SK-MEL-5 (cell line): ENCODE results near the gene ACTL6B. TPM values are rescaled to one million over a fixed set of nuclear protein-coding genes. Genes with fewer than 3 reads are reported as not detected.

Source experiments
- total RNA-seq: library from RNA; depleted of rRNA; stranded (reverse); fragments of >200 nt; shearing (Covaris generic); gene quantifications from 2 replicates; pipeline ENCODE4 v1.2.3, GENCODE V29; 2014; rRNA removed

ACTL6B gene
- total RNA-seq, 1 experiment from 2014 or later: not detected

Other genes with a start within 250 kb of the ACTL6B start
- gene ZCWPW1, start 227.7 kb downstream of the ACTL6B start, total RNA-seq: 4.5 and 4.7 TPM in 2 replicates
- 48.2 and 53.5 TPM in 2 replicates for gene MEPCE, start 226.6 kb downstream of the ACTL6B start, total RNA-seq
- 27.6 and 28.4 TPM in 2 replicates for gene PPP1R35, start 220.0 kb downstream of the ACTL6B start, total RNA-seq
- gene SPACDR, start 192.2 kb downstream of the ACTL6B start, total RNA-seq: not detected in 2 replicates
- gene TSC22D4, start 177.2 kb downstream of the ACTL6B start, total RNA-seq: 64.3 and 67.0 TPM in 2 replicates
- 0.53 and 0.61 TPM in 2 replicates for gene NYAP1, start 172.5 kb downstream of the ACTL6B start, total RNA-seq
- gene AGFG2, start 117.2 kb downstream of the ACTL6B start, total RNA-seq: 16.4 and 18.1 TPM in 2 replicates
- gene SAP25, start 82.5 kb downstream of the ACTL6B start, total RNA-seq: 0.21 and 0.48 TPM in 2 replicates
- gene LRCH4, start 70.3 kb downstream of the ACTL6B start, total RNA-seq: 4.6 and 5.5 TPM in 2 replicates
- gene FBXO24, start 70.1 kb downstream of the ACTL6B start, total RNA-seq: 0.13 and 0.55 TPM in 2 replicates
- gene PCOLCE, start 54.1 kb downstream of the ACTL6B start, total RNA-seq: 0.59 and 1.1 TPM in 2 replicates
- 14.0 and 16.7 TPM in 2 replicates for gene MOSPD3, start 43.9 kb downstream of the ACTL6B start, total RNA-seq
- gene TFR2, start 14.9 kb downstream of the ACTL6B start, total RNA-seq: 0.29 and 1.6 TPM in 2 replicates
- 43.7 and 47.7 TPM in 2 replicates for gene GNB2, start 17.3 kb upstream of the ACTL6B start, total RNA-seq
- gene GIGYF1, start 37.8 kb upstream of the ACTL6B start, total RNA-seq: 21.8 and 22.1 TPM in 2 replicates
- gene POP7, start 49.7 kb upstream of the ACTL6B start, total RNA-seq: 79.2 and 94.4 TPM in 2 replicates
- gene EPO, start 64.0 kb upstream of the ACTL6B start, total RNA-seq: 0.29 TPM in 1 of 2 replicates, not detected in the other
- not detected in 2 replicates for gene ZAN, start 77.1 kb upstream of the ACTL6B start, total RNA-seq
- gene EPHB4, start 171.1 kb upstream of the ACTL6B start, total RNA-seq: 37.3 and 45.2 TPM in 2 replicates
- gene SLC12A9, start 196.3 kb upstream of the ACTL6B start, total RNA-seq: 13.1 and 16.6 TPM in 2 replicates
- gene TRIP6, start 210.9 kb upstream of the ACTL6B start, total RNA-seq: 107 and 109 TPM in 2 replicates
- 42.2 and 49.8 TPM in 2 replicates for gene SRRT, start 218.7 kb upstream of the ACTL6B start, total RNA-seq
- 14.2 and 14.5 TPM in 2 replicates for gene UFSP1, start 233.3 kb upstream of the ACTL6B start, total RNA-seq
- gene ACHE, start 239.4 kb upstream of the ACTL6B start, total RNA-seq: 1.5 and 1.8 TPM in 2 replicates